Upper lobe of left lung (tissue), 6 donors: ENCODE results near the gene LRRFIP1. TPM values are rescaled to one million over a fixed set of nuclear protein-coding genes. Genes with fewer than 3 reads are reported as not detected.

ENCODE experiments used
- ATAC-seq, 2 donors: fragments of 200-7000 bp; cut with Tn5 transposase; one replicate each; pipeline ENCODE4 v1.9.1; 2022; ENCODE audit warnings: mild to moderate bottlenecking in 2 of 2, moderate library complexity in 2 of 2; ENCODE audit not compliant: low FRiP score in 2 of 2
- DNase-seq, 2 donors: peaks; one replicate each; pipeline ENCODE4 v3.0.0-alpha.2; 2019 to 2020
- H3K27ac ChIP-seq, 4 donors: fragments of 200-600 bp; sonication (generic); one replicate each; pipeline ENCODE4 v1.5.1; 2016 to 2019
- H3K27me3 ChIP-seq, 4 donors: fragments of 200-600 bp; sonication (generic); one replicate each; pipeline ENCODE4 v1.5.1; 2017 to 2019
- H3K36me3 ChIP-seq, 4 donors: fragments of 200-600 bp; sonication (generic); one replicate each; pipeline ENCODE4 v1.5.1; 2016 to 2019
- H3K4me1 ChIP-seq, 4 donors: fragments of 200-600 bp; sonication (generic); one replicate each; pipeline ENCODE4 v1.5.1; 2018 to 2019
- H3K4me3 ChIP-seq, 4 donors: fragments of 200-600 bp; sonication (generic); one replicate each; pipeline ENCODE4 v1.5.1; 2017 to 2019; ENCODE audit warnings: mild to moderate bottlenecking in 2 of 4, moderate library complexity in 1 of 4
- H3K9me3 ChIP-seq, 4 donors: fragments of 200-600 bp; sonication (generic); one replicate each; pipeline ENCODE4 v1.5.1; 2018 to 2019
- CTCF ChIP-seq, 6 experiments: fragments of 450-650 bp in 4 of 6; fragments of 200-600 bp in 2 of 6; sonication (generic) in 2 of 6; IDR thresholded peaks; one replicate each; pipeline ENCODE4 v1.5.1; 2016 to 2019; ENCODE audit warnings: antibody characterized with exemption in 6 of 6
- EP300 ChIP-seq, 4 donors: sonication (generic); formaldehyde crosslinking; IDR thresholded peaks; one replicate each; pipeline ENCODE4 v1.5.1; 2017; ENCODE audit warnings: antibody characterized with exemption in 4 of 4, control low read depth in 2 of 4
- POLR2A ChIP-seq, 4 donors: fragments of 450-650 bp; IDR thresholded peaks; one replicate each; pipeline ENCODE4 v1.5.1; 2016 to 2017; ENCODE audit warnings: antibody characterized with exemption in 4 of 4, mild to moderate bottlenecking in 2 of 4
- POLR2AphosphoS5 ChIP-seq, 2 donors: sonication (generic); formaldehyde crosslinking; IDR thresholded peaks; one replicate each; pipeline ENCODE4 v1.5.1; 2017; ENCODE audit warnings: antibody characterized with exemption in 2 of 2
- WGBS, 2 donors: methylation state at CpG; one replicate each; pipeline ENCODE4 v1.1.5; 2017 to 2018; 5-methylcytosine and 5-hydroxymethylcytosine counted together
- total RNA-seq, 6 donors: library from RNA; depleted of rRNA in 4 of 6; stranded (reverse); fragments of >200 nt in 4 of 6; gene quantifications; one replicate each; pipeline versions ENCODE4 v1.1.0 to v1.2.1, GENCODE V29; 2016 to 2021
- donor health status: DM: no; HTN: no; CAD: no; lungs with moderate emphysema.
- donor health status: DM: no; HTN: yes; CAD: no; lungs with severe emphysema.

Gene LRRFIP1
- total RNA-seq, 6 donors from 2014 or later: 185 to 291 (median 242) TPM

DNA sequence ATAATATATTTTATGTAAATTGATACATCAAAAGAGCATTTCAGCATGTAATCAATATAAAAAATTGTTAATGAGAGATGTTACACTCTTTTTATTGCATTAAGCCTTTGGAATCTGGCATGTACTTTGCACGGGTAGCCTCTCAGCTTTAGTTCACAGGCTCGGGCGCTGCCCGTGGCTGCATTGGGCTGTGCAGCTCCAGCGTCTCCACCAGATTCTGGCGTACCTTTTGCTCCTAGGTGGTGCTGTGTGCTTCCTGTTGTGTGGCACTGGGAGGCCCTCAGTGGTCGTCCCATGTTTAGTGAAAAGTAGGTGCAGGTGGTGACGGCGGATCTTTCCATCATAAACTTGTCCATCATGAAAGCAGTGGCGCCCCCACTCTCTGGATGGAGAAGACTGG is 24.4 kb downstream of the LRRFIP1 start:
- Histone ChIP-seq H3K27ac (no peak overlapping the region), H3K9me3 (no peaks in the 10 kb centered on the region), H3K4me1 (peaks cover 0 to 14% (median 12%) of the 10 kb centered on the region in 4 donors), H3K27me3 (no peaks in the 10 kb centered on the region), H3K4me3 (no peak overlapping the region), H3K36me3 (no peaks in the 10 kb centered on the region)
- ATAC-seq: no peak
- 95 to 96% methylated on average over 10 of the region's 10 CpGs for WGBS, 2 donors
- TF ChIP-seq POLR2A (IDR thresholded peaks at IDR 0.05) (no peak), POLR2AphosphoS5 (IDR thresholded peaks at IDR 0.05) (no peak), CTCF (IDR thresholded peaks at IDR 0.05) (no peak), EP300 (IDR thresholded peaks at IDR 0.05) (no peak)
- no peak for DNase-seq

DNA sequence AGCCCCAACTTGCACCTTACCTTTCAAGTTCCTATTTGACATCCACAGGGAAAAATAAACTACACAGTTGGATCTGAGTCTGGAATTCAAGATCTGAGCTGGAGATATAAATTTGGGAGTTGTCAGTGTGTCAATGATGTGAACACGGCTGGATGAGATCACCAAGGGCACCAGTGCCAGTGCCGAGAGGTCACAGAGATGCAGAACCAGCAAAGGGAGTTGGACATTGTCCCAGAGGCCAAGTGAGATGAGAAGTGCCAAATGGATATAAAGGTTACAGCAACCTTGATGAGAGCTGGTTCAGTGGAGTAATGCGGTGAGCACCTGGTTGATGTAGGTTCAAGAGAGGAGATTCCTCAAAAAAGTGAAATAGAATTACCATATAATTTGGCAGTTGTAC is 24.8 kb downstream of the LRRFIP1 start:
- H3K4me1 ChIP-seq: peaks cover 0 to 14% (median 12%) of the 10 kb centered on the region in 4 donors
- H3K4me3 ChIP-seq: no peak overlapping the region
- WGBS, 2 donors: 88 to 100% methylated on average over 3 of the region's 3 CpGs
- ATAC-seq: no peak
- H3K27ac ChIP-seq: no peak overlapping the region
- no peaks in the 10 kb centered on the region for H3K9me3 ChIP-seq
- no peaks in the 10 kb centered on the region for H3K27me3 ChIP-seq
- H3K36me3 ChIP-seq: no peaks in the 10 kb centered on the region
- DNase-seq: no peak
- TF ChIP-seq CTCF (IDR thresholded peaks at IDR 0.05) (no peak), EP300 (IDR thresholded peaks at IDR 0.05) (no peak), POLR2AphosphoS5 (IDR thresholded peaks at IDR 0.05) (no peak), POLR2A (IDR thresholded peaks at IDR 0.05) (no peak)

- Histone ChIP-seq H3K27me3 (no peaks in the 10 kb centered on the region), H3K4me3 (no peak overlapping the region), H3K4me1 (peaks cover 0 to 14% (median 12%) of the 10 kb centered on the region in 4 donors), H3K9me3 (no peaks in the 10 kb centered on the region), H3K27ac (no peak overlapping the region), H3K36me3 (no peaks in the 10 kb centered on the region)
- ATAC-seq: no peak
- WGBS, 2 donors: 74 to 89% methylated on average over 2 of the region's 2 CpGs
- no peak for TF ChIP-seq POLR2A (IDR thresholded peaks at IDR 0.05)
- no peak for DNase-seq
Observed at GRCh38 chr2:237652854-237653253, 25.5 kb downstream of the LRRFIP1 start.

DNA sequence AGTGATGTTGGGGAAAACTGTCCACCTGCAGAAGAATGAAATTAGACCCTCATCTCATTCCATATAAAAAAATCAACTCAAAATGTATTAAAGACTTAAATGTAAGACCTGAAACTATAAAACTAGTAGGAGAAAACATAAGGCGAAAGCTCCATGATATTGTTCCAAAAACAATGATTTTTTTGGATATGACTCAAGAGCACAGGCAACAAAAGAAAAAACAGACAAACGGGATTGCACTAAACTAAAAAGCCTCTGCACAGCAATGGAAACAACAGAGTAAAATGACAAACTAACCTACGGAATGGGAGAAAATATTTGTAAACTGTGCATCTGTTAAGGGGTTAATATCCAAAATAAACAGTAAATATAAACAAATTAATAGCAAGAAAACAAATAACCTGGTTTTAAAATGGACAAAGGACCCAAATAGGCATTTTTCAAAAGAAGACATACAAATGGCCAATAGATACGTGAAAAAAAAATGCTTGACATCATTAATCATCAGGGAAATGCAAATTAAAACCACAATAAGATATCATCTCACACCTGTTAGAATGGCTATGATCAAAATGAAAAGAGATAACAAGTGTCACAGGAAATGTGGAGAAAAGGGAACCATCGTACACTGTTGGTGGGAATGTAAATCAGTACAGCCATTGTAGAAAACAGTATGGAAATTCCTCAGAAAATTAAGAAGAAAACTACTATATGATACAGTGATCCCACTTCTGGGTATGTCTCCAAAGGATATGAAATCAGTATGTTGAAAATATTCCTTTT is 26.6 kb downstream of the LRRFIP1 start:
- no peaks in the 10 kb centered on the region for H3K9me3 ChIP-seq
- no peak overlapping the region for H3K27ac ChIP-seq
- H3K4me3 ChIP-seq: no peak overlapping the region
- H3K36me3 ChIP-seq: no peaks in the 10 kb centered on the region
- no peak for DNase-seq
- TF ChIP-seq POLR2AphosphoS5 (IDR thresholded peaks at IDR 0.05) (no peak), EP300 (IDR thresholded peaks at IDR 0.05) (no peak), POLR2A (IDR thresholded peaks at IDR 0.05) (no peak), CTCF (IDR thresholded peaks at IDR 0.05) (no peak)
- peaks cover 0 to 12% (median 6%) of the 10 kb centered on the region in 4 donors for H3K4me1 ChIP-seq
- 82 to 90% methylated on average over 5 of the region's 5 CpGs for WGBS, 2 donors
- H3K27me3 ChIP-seq: no peaks in the 10 kb centered on the region
- ATAC-seq: no peak

GRCh38 chr2:237657063-237657462 is 29.7 kb downstream of the LRRFIP1 start:
- TF ChIP-seq EP300 (IDR thresholded peaks at IDR 0.05) (no peak), POLR2AphosphoS5 (IDR thresholded peaks at IDR 0.05) (no peak), POLR2A (IDR thresholded peaks at IDR 0.05) (no peak), CTCF (IDR thresholded peaks at IDR 0.05) (no peak)
- no peak for ATAC-seq
- no peaks in the 10 kb centered on the region for H3K9me3 ChIP-seq
- H3K36me3 ChIP-seq: no peaks in the 10 kb centered on the region
- H3K27ac ChIP-seq: no peak overlapping the region
- 95 to 97% methylated on average over 5 of the region's 5 CpGs for WGBS, 2 donors
- no peak for DNase-seq
- peaks cover 1 to 9% (median 6%) of the 10 kb centered on the region in 4 donors for H3K4me1 ChIP-seq
- no peaks in the 10 kb centered on the region for H3K27me3 ChIP-seq
- no peak overlapping the region for H3K4me3 ChIP-seq
